GM12878 (cell line): ENCODE data around the gene TMOD2. TPM values are rescaled to one million over a fixed set of nuclear protein-coding genes. Genes with fewer than 3 reads are reported as not detected.

Source experiments
- BCL11A ChIP-seq: IDR thresholded peaks from 2 replicates; pipeline ENCODE4 v1.6.1; 2011; ENCODE audit warnings: low read depth, low read length
- BMI1 ChIP-seq: fragments of 450-650 bp; IDR thresholded peaks from 2 replicates; pipeline ENCODE4 v1.6.1; 2016; ENCODE audit warnings: mild to moderate bottlenecking, moderate library complexity, borderline replicate concordance
- CBX5 ChIP-seq: sonication (generic); IDR thresholded peaks from 2 replicates; pipeline ENCODE4 v1.6.1; 2016; ENCODE audit warnings: low read depth, moderate library complexity, mild to moderate bottlenecking, inconsistent platforms
- CREB1 ChIP-seq: IDR thresholded peaks from 2 replicates; pipeline ENCODE4 v1.6.1; 2012; ENCODE audit warnings: low read depth, mild to moderate bottlenecking, inconsistent platforms
- E2F8 ChIP-seq: fragments of 450-650 bp; IDR thresholded peaks from 2 replicates; pipeline ENCODE4 v1.6.1; 2018; ENCODE audit warnings: mild to moderate bottlenecking, low read depth, moderate library complexity; ENCODE audit not compliant: partially characterized antibody
- IRF4 ChIP-seq: IDR thresholded peaks from 2 replicates; pipeline ENCODE4 v1.6.1; 2011; ENCODE audit warnings: low read depth, low read length
- KAT2A ChIP-seq: conservative IDR thresholded peaks from 2 replicates; pipeline ENCODE4 v1.6.1; 2011; ENCODE audit warnings: low read depth, low read length; ENCODE audit not compliant: control insufficient read depth
- MEF2A ChIP-seq: IDR thresholded peaks from 2 replicates; pipeline ENCODE4 v1.6.1; 2011; ENCODE audit warnings: low read depth, mild to moderate bottlenecking, low read length, moderate library complexity; ENCODE audit not compliant: insufficient read depth
- NFXL1 ChIP-seq: fragments of 450-650 bp; IDR thresholded peaks from 2 replicates; pipeline ENCODE4 v1.6.1; 2017; ENCODE audit warnings: antibody characterized with exemption, mild to moderate bottlenecking, borderline replicate concordance
- POLR2A ChIP-seq: IDR thresholded peaks from 2 replicates; pipeline ENCODE4 v1.6.1; 2011; ENCODE audit warnings: low read depth, mild to moderate bottlenecking, low read length
- RBBP5 ChIP-seq: fragments of 200-600 bp; sonication (generic); conservative IDR thresholded peaks from 2 replicates; pipeline ENCODE4 v1.6.1; 2016
- SKIL ChIP-seq: fragments of 450-650 bp; IDR thresholded peaks from 2 replicates; pipeline ENCODE4 v1.6.1; 2017; ENCODE audit warnings: mild to moderate bottlenecking, low read depth, inconsistent platforms; ENCODE audit not compliant: poor library complexity, severe bottlenecking
- SMARCA5 ChIP-seq: fragments of 450-650 bp; IDR thresholded peaks from 2 replicates; pipeline ENCODE4 v1.6.1; 2017; ENCODE audit warnings: mild to moderate bottlenecking
- ZNF592 ChIP-seq: fragments of 450-650 bp; IDR thresholded peaks from 2 replicates; pipeline ENCODE4 v1.6.1; 2017; ENCODE audit warnings: mild to moderate bottlenecking, moderate library complexity
- polyA plus RNA-seq, 11 experiments: library from polyadenylated mRNA; depleted of rRNA in 4 of 11; unstranded in 6 of 11; stranded (reverse) in 5 of 11; fragments of >200 nt; fragmentation: Nextera tagmentation in 4 of 11; fragmentation: Illumina TruSeq in 1 of 11; extraction: Ambion mirVana in 4 of 11; extraction: Trizol in 1 of 11; gene quantifications; 1 replicate in 1 of 11; 2 replicates in 10 of 11; pipeline versions ENCODE4 v1.2.1 to v1.2.3, GENCODE V29; 2011 to 2016; ENCODE audit warnings: inconsistent platforms in 2 of 11, missing spikeins in 2 of 11, low read depth in 1 of 11
- total RNA-seq, 4 experiments: library from RNA; depleted of rRNA in 3 of 4; stranded (reverse); fragments of >200 nt in 3 of 4; fragmentation: Illumina TruSeq in 1 of 4; extraction: Trizol in 1 of 4; gene quantifications; 2 replicates each; pipeline versions ENCODE4 v1.2.1 to v1.2.3, GENCODE V29; 2013 to 2021
- TF ChIP-seq, protein P1 (sequence below): IDR thresholded peaks from 2 replicates; pipeline ENCODE4 v1.6.1; 2012; ENCODE audit warnings: improper control_type of control experiment, low read depth, low read length; ENCODE audit not compliant: insufficient replicate concordance

Gene TMOD2
- total and polyA plus RNA-seq, 10 of the 15 experiments (the other 5 are each of a cell fraction or from before 2014, with no cell fraction given) = 0.61 to 15.2 (median 6.3) TPM

DNA sequence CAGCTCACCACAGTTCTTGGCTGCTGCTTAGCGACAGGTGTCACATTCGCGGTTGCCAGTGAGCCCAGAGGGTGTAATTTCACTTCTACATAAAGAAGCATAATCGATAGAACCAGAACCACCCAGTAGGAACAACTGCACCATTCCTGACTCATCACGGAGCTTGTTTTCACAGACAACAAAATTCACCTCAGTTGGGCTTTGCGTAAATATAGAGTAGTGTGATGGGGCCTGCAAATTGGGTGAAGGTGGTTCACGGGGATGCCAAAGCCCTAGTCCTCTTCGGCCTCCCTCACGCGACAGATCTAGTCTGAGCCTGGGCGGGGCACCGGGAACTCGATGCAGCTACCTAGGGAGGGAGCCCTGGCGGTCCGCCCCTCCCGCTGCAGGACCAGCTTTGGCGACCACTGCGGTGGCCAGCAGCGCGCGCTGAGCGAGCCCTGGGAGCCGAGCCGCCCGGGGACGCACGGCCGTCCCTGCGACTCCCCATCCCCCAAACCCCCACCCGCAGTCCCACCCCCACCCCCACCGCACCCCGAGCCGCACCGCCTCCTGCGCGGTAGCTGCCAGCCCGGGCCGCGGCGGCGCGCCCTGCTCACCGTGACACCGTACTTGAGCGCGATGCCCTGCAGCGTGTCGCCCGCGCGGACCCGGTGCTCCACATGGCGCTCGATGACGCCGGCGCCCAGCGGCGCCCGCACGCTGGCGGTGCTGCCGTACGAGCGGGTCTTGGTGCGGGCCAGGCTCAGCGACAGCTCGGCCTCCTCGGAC lies 14.5 kb upstream of the TMOD2 start (continued):
- TF ChIP-seq, protein P1, sequence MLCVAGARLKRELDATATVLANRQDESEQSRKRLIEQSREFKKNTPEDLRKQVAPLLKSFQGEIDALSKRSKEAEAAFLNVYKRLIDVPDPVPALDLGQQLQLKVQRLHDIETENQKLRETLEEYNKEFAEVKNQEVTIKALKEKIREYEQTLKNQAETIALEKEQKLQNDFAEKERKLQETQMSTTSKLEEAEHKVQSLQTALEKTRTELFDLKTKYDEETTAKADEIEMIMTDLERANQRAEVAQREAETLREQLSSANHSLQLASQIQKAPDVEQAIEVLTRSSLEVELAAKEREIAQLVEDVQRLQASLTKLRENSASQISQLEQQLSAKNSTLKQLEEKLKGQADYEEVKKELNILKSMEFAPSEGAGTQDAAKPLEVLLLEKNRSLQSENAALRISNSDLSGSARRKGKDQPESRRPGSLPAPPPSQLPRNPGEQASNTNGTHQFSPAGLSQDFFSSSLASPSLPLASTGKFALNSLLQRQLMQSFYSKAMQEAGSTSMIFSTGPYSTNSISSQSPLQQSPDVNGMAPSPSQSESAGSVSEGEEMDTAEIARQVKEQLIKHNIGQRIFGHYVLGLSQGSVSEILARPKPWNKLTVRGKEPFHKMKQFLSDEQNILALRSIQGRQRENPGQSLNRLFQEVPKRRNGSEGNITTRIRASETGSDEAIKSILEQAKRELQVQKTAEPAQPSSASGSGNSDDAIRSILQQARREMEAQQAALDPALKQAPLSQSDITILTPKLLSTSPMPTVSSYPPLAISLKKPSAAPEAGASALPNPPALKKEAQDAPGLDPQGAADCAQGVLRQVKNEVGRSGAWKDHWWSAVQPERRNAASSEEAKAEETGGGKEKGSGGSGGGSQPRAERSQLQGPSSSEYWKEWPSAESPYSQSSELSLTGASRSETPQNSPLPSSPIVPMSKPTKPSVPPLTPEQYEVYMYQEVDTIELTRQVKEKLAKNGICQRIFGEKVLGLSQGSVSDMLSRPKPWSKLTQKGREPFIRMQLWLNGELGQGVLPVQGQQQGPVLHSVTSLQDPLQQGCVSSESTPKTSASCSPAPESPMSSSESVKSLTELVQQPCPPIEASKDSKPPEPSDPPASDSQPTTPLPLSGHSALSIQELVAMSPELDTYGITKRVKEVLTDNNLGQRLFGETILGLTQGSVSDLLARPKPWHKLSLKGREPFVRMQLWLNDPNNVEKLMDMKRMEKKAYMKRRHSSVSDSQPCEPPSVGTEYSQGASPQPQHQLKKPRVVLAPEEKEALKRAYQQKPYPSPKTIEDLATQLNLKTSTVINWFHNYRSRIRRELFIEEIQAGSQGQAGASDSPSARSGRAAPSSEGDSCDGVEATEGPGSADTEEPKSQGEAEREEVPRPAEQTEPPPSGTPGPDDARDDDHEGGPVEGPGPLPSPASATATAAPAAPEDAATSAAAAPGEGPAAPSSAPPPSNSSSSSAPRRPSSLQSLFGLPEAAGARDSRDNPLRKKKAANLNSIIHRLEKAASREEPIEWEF = peak; percentile 56
- TF ChIP-seq E2F8 = no peak
- TF ChIP-seq RBBP5 = no peak
- TF ChIP-seq CREB1 = 0 out of 2 replicates have a peak, but pooled peaks have one; percentile 26
- TF ChIP-seq BMI1 = no peak
- 0 out of 2 replicates have a peak, but pooled peaks have one; percentile 3 for TF ChIP-seq BCL11A
- no peak for TF ChIP-seq SKIL
- no peak for TF ChIP-seq KAT2A
- TF ChIP-seq CBX5 = 0 out of 2 replicates have a peak, but pooled peaks have one; percentile 18
- TF ChIP-seq SMARCA5 = no peak
- TF ChIP-seq NFXL1 = no peak
- TF ChIP-seq POLR2A = peak; percentile 63; the same call in 1 of the 2 replicates
- no peak for TF ChIP-seq MEF2A
- TF ChIP-seq IRF4 = no peak
- no peak for TF ChIP-seq ZNF592
